Mammary microvascular endothelial cell (primary cell): ENCODE measurements around the gene ZDHHC8. TPM values are rescaled to one million over a fixed set of nuclear protein-coding genes. Genes with fewer than 3 reads are reported as not detected.

Experiments
- total RNA-seq: library from RNA; depleted of rRNA; stranded (reverse); fragments of >200 nt; gene quantifications from 2 replicates; pipeline ENCODE4 v1.2.3, GENCODE V29; 2015

The ZDHHC8 gene, protein sequence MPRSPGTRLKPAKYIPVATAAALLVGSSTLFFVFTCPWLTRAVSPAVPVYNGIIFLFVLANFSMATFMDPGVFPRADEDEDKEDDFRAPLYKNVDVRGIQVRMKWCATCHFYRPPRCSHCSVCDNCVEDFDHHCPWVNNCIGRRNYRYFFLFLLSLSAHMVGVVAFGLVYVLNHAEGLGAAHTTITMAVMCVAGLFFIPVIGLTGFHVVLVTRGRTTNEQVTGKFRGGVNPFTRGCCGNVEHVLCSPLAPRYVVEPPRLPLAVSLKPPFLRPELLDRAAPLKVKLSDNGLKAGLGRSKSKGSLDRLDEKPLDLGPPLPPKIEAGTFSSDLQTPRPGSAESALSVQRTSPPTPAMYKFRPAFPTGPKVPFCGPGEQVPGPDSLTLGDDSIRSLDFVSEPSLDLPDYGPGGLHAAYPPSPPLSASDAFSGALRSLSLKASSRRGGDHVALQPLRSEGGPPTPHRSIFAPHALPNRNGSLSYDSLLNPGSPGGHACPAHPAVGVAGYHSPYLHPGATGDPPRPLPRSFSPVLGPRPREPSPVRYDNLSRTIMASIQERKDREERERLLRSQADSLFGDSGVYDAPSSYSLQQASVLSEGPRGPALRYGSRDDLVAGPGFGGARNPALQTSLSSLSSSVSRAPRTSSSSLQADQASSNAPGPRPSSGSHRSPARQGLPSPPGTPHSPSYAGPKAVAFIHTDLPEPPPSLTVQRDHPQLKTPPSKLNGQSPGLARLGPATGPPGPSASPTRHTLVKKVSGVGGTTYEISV
- 32.4 and 32.6 TPM in 2 replicates for total RNA-seq

DNA sequence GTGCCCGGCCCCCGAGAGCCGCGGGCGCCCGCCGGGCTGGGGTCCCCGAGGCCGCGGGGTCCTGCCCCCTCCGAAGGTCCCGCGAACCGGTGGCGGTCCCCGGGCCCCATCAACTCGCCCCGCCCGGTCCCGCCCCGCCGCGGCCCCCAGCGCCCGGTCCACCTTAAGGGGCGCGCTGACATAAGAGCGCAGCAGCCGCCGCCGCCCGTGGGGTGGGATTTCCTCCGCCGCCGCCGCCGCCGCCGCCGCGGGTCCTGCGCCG, at the start of gene ZDHHC8:
TSS of gene ZDHHC8 (plus strand) at position 208 of the 262 bp plus-strand sequence. CDS start 144 bp downstream, outside the sequence.

DNA sequence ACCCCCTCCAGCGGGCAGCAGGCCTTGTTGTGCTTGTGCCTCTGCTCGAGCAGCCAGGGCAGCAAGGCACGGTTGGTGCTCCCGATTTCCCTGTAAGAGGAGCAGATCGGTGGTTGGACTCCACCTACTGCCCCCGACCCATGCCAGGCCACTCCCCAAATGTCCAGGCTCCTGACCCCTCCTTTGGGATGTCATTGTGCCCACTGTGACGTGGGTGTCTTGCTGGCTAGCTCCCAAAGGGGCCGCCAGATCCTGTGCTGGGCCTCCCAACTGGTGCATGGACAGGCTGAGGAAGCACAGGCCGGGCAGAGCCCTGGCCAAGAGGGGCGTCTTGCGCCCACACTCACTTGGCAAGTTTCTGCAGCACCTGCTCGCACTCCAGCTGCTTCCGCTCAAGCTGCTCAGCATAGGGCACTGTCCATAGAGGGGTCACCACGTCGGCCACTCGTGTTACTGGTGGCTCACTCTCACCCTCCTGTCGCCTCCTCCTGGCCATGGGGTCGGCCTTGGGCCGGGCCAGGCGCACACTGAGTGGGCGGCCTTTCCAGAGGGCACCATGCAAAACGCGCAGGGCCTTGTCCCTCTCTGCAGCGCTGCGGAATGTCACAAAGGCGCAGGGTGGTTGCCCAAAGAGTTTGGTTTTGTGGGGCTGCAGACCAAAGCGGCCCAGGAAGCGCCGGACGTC, 15.8 kb upstream of the ZDHHC8 start, which contains the start of gene RANBP1:
TSS of gene RANBP1 (plus strand) at position 414 of the 685 bp plus-strand sequence. CDS start at position 495, 81 bp downstream.

DNA sequence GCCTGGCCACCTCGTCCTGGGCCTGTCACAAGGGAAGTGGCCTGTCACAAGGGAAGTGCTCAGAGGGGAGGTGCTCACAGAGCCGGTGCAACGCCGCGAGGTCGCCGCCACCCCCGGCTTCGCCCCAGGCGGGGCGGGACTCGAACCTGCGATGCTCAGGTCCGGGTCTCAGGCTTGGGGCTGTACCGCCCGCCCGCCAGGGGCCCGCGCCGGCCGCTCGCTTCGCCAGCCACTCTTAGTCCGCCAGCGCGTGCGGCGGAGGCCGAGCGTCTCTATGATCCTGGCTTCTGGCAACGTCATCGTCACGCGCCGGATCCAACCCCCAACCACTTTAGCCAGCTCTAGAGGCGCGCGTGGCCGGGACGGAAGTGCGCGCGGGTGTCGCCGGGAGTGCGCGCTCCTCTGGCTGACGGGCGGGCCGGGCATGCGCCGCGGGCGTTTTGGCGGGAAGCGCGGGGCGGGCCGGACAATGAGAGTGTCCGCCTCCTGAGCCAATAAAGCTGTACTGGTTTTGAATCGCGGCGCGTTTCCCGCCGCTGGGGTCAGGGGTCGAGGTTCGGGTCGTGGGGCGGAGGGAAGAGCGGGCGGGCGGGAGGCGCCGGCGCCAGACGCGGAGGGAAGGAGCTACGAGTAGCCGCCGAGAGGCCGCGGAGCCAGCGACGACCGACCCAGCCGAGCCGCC, 14.5 kb upstream of the ZDHHC8 start, which contains the start of gene TRMT2A:
TSS of gene TRMT2A (minus strand) at position 276 of the 682 bp plus-strand sequence. CDS start 320 bp downstream, outside the sequence.

DNA sequence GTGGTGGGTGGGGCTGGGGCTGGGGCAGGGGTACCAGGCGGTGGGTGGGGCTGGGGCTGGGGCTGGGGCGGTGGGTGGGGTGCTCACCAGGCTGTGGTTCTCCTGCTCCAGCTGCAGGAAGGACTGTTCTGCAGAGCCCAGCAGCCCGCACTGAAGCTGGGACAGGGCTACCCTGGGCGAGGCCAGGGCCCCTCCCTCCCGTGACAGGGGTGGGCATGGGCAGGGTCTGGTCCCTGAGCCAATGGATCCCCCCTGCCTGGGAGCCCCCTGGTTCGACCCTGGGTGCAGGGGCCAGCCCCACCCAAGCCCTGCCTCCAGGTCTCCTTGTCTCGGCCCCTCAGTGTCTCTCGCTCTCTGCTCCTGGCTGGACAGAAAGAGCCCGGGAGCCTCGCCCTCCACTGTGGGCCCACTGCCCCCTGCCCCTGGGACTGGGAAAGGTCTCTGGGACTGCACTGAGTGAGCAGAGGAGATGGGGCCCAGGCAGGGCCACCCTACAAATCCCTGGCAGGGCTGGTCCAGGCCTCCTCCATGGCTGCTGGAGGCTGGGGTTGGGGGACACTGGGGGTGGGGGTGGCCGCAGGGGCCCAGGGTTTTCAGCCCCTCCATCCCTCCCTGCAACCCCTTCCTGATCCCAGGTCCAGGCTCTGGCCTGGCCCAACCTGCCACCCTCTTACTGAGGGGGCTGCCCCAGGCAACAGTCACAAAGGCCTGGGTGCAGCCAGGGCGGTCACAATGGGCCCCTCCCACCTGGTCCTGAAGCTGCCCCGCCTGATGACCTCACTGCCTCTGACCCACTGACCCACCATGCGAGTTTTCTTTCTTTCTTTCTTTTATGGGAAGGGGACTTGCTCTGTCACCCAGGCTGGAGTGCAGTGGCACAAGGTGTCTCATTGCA, 19.0 kb downstream of the ZDHHC8 start, which contains the start of gene CCDC188:
TSS of gene CCDC188 (minus strand) at position 675 of the 895 bp plus-strand sequence. CDS start at position 606, 69 bp downstream.

Other genes starting within 250 kb of the ZDHHC8 start
- gene COMT, start 190.0 kb upstream of the ZDHHC8 start, total RNA-seq: 415 and 461 TPM in 2 replicates
- gene TXNRD2, start 190.0 kb upstream of the ZDHHC8 start, total RNA-seq: 83.2 and 83.9 TPM in 2 replicates
- 91.8 and 101 TPM in 2 replicates for gene ARVCF, start 115.0 kb upstream of the ZDHHC8 start, total RNA-seq
- gene TANGO2, start 110.7 kb upstream of the ZDHHC8 start, total RNA-seq: 29.2 and 37.5 TPM in 2 replicates
- gene DGCR8, start 51.6 kb upstream of the ZDHHC8 start, total RNA-seq: 18.3 and 19.0 TPM in 2 replicates
- 521 and 558 TPM in 2 replicates for gene RANBP1, start 15.7 kb upstream of the ZDHHC8 start, total RNA-seq
- 42.1 and 43.6 TPM in 2 replicates for gene TRMT2A, start 14.6 kb upstream of the ZDHHC8 start, total RNA-seq
- 3.0 and 8.3 TPM in 2 replicates for gene CCDC188, start 19.3 kb downstream of the ZDHHC8 start, total RNA-seq
- gene RTN4R, start 136.5 kb downstream of the ZDHHC8 start, total RNA-seq: 0.69 and 1.4 TPM in 2 replicates
- 71.7 and 89.3 TPM in 2 replicates for gene DGCR6L, start 188.3 kb downstream of the ZDHHC8 start, total RNA-seq